ENCODE measurements around the gene NUP88. TPM values are rescaled to one million over a fixed set of nuclear protein-coding genes. Genes with fewer than 3 reads are reported as not detected.

Gene NUP88
- total and polyA plus RNA-seq, 10 of the 15 experiments (the other 5 are each of a cell fraction or from before 2014, with no cell fraction given), result 110 to 244 (median 188) TPM

- TF ChIP-seq ZBTB11 (CRISPR knock-in tag; IDR thresholded peaks at IDR 0.05) (no peak), IKZF1 (conservative IDR thresholded peaks at IDR 0.05) (no peak)
Measured at GRCh38 chr17:5425826-5426225, 6.4 kb upstream of the NUP88 start (continued).

GRCh38 chr17:5424909-5425308 is 5.4 kb upstream of the NUP88 start:
- Histone ChIP-seq H3K4me3 (no peak overlapping the region), H3K4me2 (ENCODE audit: control insufficient read depth, insufficient read depth) (no peak overlapping the region), H3K4me1 (ENCODE audit: control insufficient read depth, insufficient read depth, low read length) (peaks cover 4% of the 10 kb centered on the region; the same call in 1 of the 2 replicates), H3K36me3 (ENCODE audit: control insufficient read depth in 2 of 2, insufficient read depth in 2 of 2, low read length in 1 of 2) (peaks cover 6 to 21% of the 10 kb centered on the region in 2 experiments), H3K9ac (ENCODE audit: control insufficient read depth, insufficient read depth, low read length) (no peak overlapping the region), H2AFZ (ENCODE audit: control insufficient read depth, low read depth, low read length) (no peak overlapping the region), H3K27me3 (replicated peaks in 1 of 2; ENCODE audit: control insufficient read depth in 2 of 2, insufficient read depth in 2 of 2, low read length in 1 of 2) (no peaks in the 10 kb centered on the region), H3K9me3 (replicated peaks; ENCODE audit: control insufficient read depth, insufficient read depth, low read length) (no peaks in the 10 kb centered on the region), H3K79me2 (ENCODE audit: control insufficient read depth, insufficient read depth, low read length) (peaks cover 25% of the 10 kb centered on the region), H3K27ac (ENCODE audit: control insufficient read depth, insufficient read depth) (no peak overlapping the region), H4K20me1 (ENCODE audit: control insufficient read depth, insufficient read depth) (no peaks in the 10 kb centered on the region; the same call in 1 of the 2 replicates)
- FAIRE-seq, result no peak
- WGBS (ENCODE audit: insufficient coverage, insufficient replicate concordance, low lambda C conversion rate, missing lambda C conversion rate), result 100% methylated on average over 1 of the region's 1 CpG
- ChIA-PET CTCF (interaction anchor here (1.8 kb wide), 1 partner anchor 14 kb away, joined by 9 read pairs; the partner anchor contains the start of gene C1QBP), RAD21 (ENCODE audit: unreplicated experiment) (no interaction called here), POLR2A (interaction anchor here (0.6 kb wide), 1 partner anchor 230 kb away, joined by 5 read pairs; no protein-coding TSS in a partner anchor), SMC1A (ENCODE audit: uncharacterized antibody, unreplicated experiment) (no interaction called here)
- DNase-seq (ENCODE audit: low read depth, low spot score), result no peak
- BruUV-seq (replicated peaks), result no TSS peak
- intact Hi-C loops (cut with micrococcal nuclease; ENCODE audit: unreplicated experiment) (no loop called here), in situ Hi-C loops (cut with MboI) (no loop called here)
- TF ChIP-seq KAT2A (conservative IDR thresholded peaks at IDR 0.05; ENCODE audit: control insufficient read depth, low read depth, low read length), result no peak
- ATAC-seq, result no peak

Measured in GM12878 (cell line).